ENCODE measurements around the gene ESRRG. TPM values are rescaled to one million over a fixed set of nuclear protein-coding genes. Genes with fewer than 3 reads are reported as not detected.

Gene ESRRG
- total RNA-seq, 1 donor from 2014 or later, result 1.5 TPM

GRCh38 chr1:216651826-216652418 is 71.3 kb downstream of the ESRRG start:
- TF ChIP-seq CTCF (conservative IDR thresholded peaks at IDR 0.05), result no peak
- Mint-ChIP-seq H3K27ac (ENCODE audit: unreplicated experiment) (no peak overlapping the region), H3K4me1 (no peaks in the 10 kb centered on the region), H3K4me3 (no peak overlapping the region), H3K27me3 (ENCODE audit: low read depth) (no peaks in the 10 kb centered on the region), H3K9me3 (no peaks in the 10 kb centered on the region), H3K36me3 (ENCODE audit: low read depth) (no peaks in the 10 kb centered on the region)
- DNase-seq (ENCODE audit: low read depth, low spot score), result no peak

- no peak for TF ChIP-seq CTCF (conservative IDR thresholded peaks at IDR 0.05)
- Mint-ChIP-seq H3K27me3 (ENCODE audit: low read depth) (no peaks in the 10 kb centered on the region), H3K36me3 (ENCODE audit: low read depth) (no peaks in the 10 kb centered on the region), H3K9me3 (no peaks in the 10 kb centered on the region), H3K4me1 (no peaks in the 10 kb centered on the region), H3K27ac (ENCODE audit: unreplicated experiment) (no peak overlapping the region), H3K4me3 (no peak overlapping the region)
- DNase-seq (ENCODE audit: low read depth, low spot score), result no peak
Measured at GRCh38 chr1:216643176-216643575, 80.1 kb downstream of the ESRRG start.

- Mint-ChIP-seq H3K9me3 (no peaks in the 10 kb centered on the region), H3K36me3 (ENCODE audit: low read depth) (no peaks in the 10 kb centered on the region), H3K4me1 (no peaks in the 10 kb centered on the region), H3K27me3 (ENCODE audit: low read depth) (no peaks in the 10 kb centered on the region), H3K27ac (ENCODE audit: unreplicated experiment) (no peak overlapping the region), H3K4me3 (no peak overlapping the region)
- no peak for TF ChIP-seq CTCF (conservative IDR thresholded peaks at IDR 0.05)
- no peak for DNase-seq (ENCODE audit: low read depth, low spot score)
Measured at GRCh38 chr1:216641669-216642460, 81.4 kb downstream of the ESRRG start.

- no peak overlapping the region for H3K4me3 Mint-ChIP-seq
- no peak for TF ChIP-seq CTCF (conservative IDR thresholded peaks at IDR 0.05)
- no peaks in the 10 kb centered on the region for H3K4me1 Mint-ChIP-seq
- no peak for DNase-seq (ENCODE audit: low read depth, low spot score)
- H3K27me3 Mint-ChIP-seq (ENCODE audit: low read depth), result peaks cover 2% of the 10 kb centered on the region
- no peak overlapping the region for H3K27ac Mint-ChIP-seq (ENCODE audit: unreplicated experiment)
- H3K36me3 Mint-ChIP-seq (ENCODE audit: low read depth), result no peaks in the 10 kb centered on the region
- H3K9me3 Mint-ChIP-seq, result no peaks in the 10 kb centered on the region
Measured at GRCh38 chr1:216640100-216640499, 83.1 kb downstream of the ESRRG start.

- no peak for TF ChIP-seq CTCF (conservative IDR thresholded peaks at IDR 0.05)
- H3K36me3 Mint-ChIP-seq (ENCODE audit: low read depth), result no peaks in the 10 kb centered on the region
- no peak overlapping the region for H3K27ac Mint-ChIP-seq (ENCODE audit: unreplicated experiment)
- H3K4me3 Mint-ChIP-seq, result no peak overlapping the region
- H3K9me3 Mint-ChIP-seq, result no peaks in the 10 kb centered on the region
- no peak for DNase-seq (ENCODE audit: low read depth, low spot score)
- peaks cover 9% of the 10 kb centered on the region for H3K4me1 Mint-ChIP-seq
- H3K27me3 Mint-ChIP-seq (ENCODE audit: low read depth), result peaks cover 19% of the 10 kb centered on the region
Measured at GRCh38 chr1:216632980-216633379, 90.2 kb downstream of the ESRRG start.

All from neural crest cell (in vitro differentiated cells).